ENCODE data around the gene CMSS1.

DNA sequence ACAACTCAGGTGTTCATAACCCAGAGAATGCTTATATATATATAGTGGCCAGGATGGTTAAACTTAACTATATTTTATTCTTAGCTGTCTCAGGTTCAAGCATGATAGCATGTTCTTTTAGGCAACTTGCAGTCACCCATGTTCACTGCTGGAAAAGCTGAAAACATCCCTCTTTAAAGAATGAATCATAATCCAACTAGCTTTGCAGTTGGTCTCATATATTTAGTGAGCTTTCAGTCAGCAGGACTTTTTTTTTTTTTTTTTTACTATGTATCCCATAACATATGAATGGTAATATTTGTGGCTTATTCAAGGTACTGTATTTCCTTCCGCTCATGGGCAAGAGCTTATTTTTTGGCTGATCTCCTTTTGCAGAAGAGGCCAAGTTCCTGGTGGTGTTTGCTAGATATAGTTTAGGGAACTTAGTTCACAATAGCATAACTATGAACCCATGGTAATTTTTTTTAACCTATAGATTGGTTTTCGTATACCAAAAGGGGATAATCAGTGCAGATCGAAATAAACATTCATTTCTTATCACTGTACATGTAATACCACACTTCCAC, 77.6 kb downstream of the CMSS1 start:
- TF ChIP-seq POLR2AphosphoS5 (IDR thresholded peaks at IDR 0.05) = no peak
- TF ChIP-seq EZH2 (IDR thresholded peaks at IDR 0.05; ENCODE audit: borderline replicate concordance, insufficient read depth, low read length, poor library complexity, severe bottlenecking) = no peak
- TF ChIP-seq, protein P1, sequence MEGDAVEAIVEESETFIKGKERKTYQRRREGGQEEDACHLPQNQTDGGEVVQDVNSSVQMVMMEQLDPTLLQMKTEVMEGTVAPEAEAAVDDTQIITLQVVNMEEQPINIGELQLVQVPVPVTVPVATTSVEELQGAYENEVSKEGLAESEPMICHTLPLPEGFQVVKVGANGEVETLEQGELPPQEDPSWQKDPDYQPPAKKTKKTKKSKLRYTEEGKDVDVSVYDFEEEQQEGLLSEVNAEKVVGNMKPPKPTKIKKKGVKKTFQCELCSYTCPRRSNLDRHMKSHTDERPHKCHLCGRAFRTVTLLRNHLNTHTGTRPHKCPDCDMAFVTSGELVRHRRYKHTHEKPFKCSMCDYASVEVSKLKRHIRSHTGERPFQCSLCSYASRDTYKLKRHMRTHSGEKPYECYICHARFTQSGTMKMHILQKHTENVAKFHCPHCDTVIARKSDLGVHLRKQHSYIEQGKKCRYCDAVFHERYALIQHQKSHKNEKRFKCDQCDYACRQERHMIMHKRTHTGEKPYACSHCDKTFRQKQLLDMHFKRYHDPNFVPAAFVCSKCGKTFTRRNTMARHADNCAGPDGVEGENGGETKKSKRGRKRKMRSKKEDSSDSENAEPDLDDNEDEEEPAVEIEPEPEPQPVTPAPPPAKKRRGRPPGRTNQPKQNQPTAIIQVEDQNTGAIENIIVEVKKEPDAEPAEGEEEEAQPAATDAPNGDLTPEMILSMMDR (IDR thresholded peaks at IDR 0.05; ENCODE audit: poor library complexity, severe bottlenecking) = no peak
- TF ChIP-seq REST (IDR thresholded peaks at IDR 0.05; ENCODE audit: borderline replicate concordance) = no peak
- TF ChIP-seq EP300 (conservative IDR thresholded peaks at IDR 0.05; ENCODE audit: poor library complexity, severe bottlenecking) = no peak
- no peak for TF ChIP-seq SMC3 (conservative IDR thresholded peaks at IDR 0.05; ENCODE audit: poor library complexity)
- no peak for TF ChIP-seq MXI1 (conservative IDR thresholded peaks at IDR 0.05; ENCODE audit: poor library complexity, severe bottlenecking)
